NCI-H446 (cell line): Measurements from ENCODE around the gene DUS4L.
"Not testable (repeated sequence)": the region's sequence is repeated elsewhere in the genome, so short reads cannot be mapped to it uniquely, and the experiment has no call there.

Experiments used
- DNase-seq, 2 experiments: peaks; one replicate each; lab custom pipeline; 2025; lab: John Stamatoyannopoulos, UW

The DUS4L gene

GRCh38 chr7:107563775-107564552 is at the start of gene DUS4L, which contains the start of gene COG5:
Gene DUS4L (plus strand): TSS chr7:107563971. CDS start chr7:107567071, 3,100 bp downstream.
Gene COG5 (minus strand): TSS chr7:107563920. CDS start chr7:107563896, 24 bp downstream.
- peak; percentile 27 to 70 for DNase-seq

GRCh38 chr7:107526672-107527071 is 37.1 kb upstream of the DUS4L start:
- DNase-seq = no peak

- no peak for DNase-seq
Measured at GRCh38 chr7:107527196-107527595, 36.6 kb upstream of the DUS4L start.

- DNase-seq = no peak
Measured at GRCh38 chr7:107528461-107528860, 35.3 kb upstream of the DUS4L start.

- DNase-seq = no peak
Measured at GRCh38 chr7:107530751-107531150, 33.0 kb upstream of the DUS4L start.

- DNase-seq = no peak
Measured at GRCh38 chr7:107534139-107534538, 29.6 kb upstream of the DUS4L start.

- DNase-seq = not testable (repeated sequence)
Measured at GRCh38 chr7:107537228-107537627, 26.5 kb upstream of the DUS4L start.

GRCh38 chr7:107538001-107538400 is 25.8 kb upstream of the DUS4L start:
- no peak for DNase-seq

- DNase-seq = no peak
Measured at GRCh38 chr7:107543338-107543993, 20.3 kb upstream of the DUS4L start.

GRCh38 chr7:107544848-107545591 is 18.8 kb upstream of the DUS4L start:
- DNase-seq = no peak

- no peak for DNase-seq
Measured at GRCh38 chr7:107551936-107552335, 11.8 kb upstream of the DUS4L start.

GRCh38 chr7:107555893-107556292 is 7.9 kb upstream of the DUS4L start:
- no peak for DNase-seq

GRCh38 chr7:107559864-107560263 is 3.9 kb upstream of the DUS4L start:
- DNase-seq = no peak

GRCh38 chr7:107560898-107561516 is 2.8 kb upstream of the DUS4L start:
- no peak for DNase-seq

GRCh38 chr7:107563081-107563774 is 543 bp upstream of the DUS4L start:
- no peak for DNase-seq

GRCh38 chr7:107564553-107565298 is 955 bp downstream of the DUS4L start:
- no peak for DNase-seq

GRCh38 chr7:107570298-107570697 is 6.5 kb downstream of the DUS4L start:
- no peak for DNase-seq

GRCh38 chr7:107573537-107573936 is 9.8 kb downstream of the DUS4L start:
- DNase-seq = no peak

GRCh38 chr7:107579554-107579884 is 15.7 kb downstream of the DUS4L start:
- no peak for DNase-seq

GRCh38 chr7:107579885-107580715 is 16.3 kb downstream of the DUS4L start, which contains the start of gene BCAP29:
Gene BCAP29 (plus strand): TSS chr7:107580246. CDS start chr7:107580773, 527 bp downstream.
- DNase-seq = peak; percentile 32 to 61
